ENCODE measurements around the gene CPNE7.
"Not testable (repeated sequence)": the region's sequence is repeated elsewhere in the genome, so short reads cannot be mapped to it uniquely, and the experiment has no call there.

Gene CPNE7

GRCh38 chr16:89583895-89584644 is 8.5 kb downstream of the CPNE7 start:
- no peak for ATAC-seq (ENCODE audit: low read depth)
- no peak overlapping the region for H3K27ac ChIP-seq (ENCODE audit: poor library complexity, severe bottlenecking)
- no peaks in the 10 kb centered on the region for H3K27me3 ChIP-seq (ENCODE audit: insufficient read depth, poor library complexity, severe bottlenecking)
- peak; percentile 73 for DNase-seq (ENCODE audit: low spot score)
- peaks cover 18% of the 10 kb centered on the region for H3K4me1 ChIP-seq (ENCODE audit: insufficient read depth, poor library complexity, severe bottlenecking)
- no peaks in the 10 kb centered on the region for H3K9me3 ChIP-seq (ENCODE audit: severe bottlenecking)
- TF ChIP-seq CTCF (IDR thresholded peaks at IDR 0.05; ENCODE audit: poor library complexity, severe bottlenecking): no peak
- H3K36me3 ChIP-seq (ENCODE audit: low read depth): peaks cover 7% of the 10 kb centered on the region; the same call in 1 of the 2 replicates
- H3K4me3 ChIP-seq (ENCODE audit: severe bottlenecking): no peak overlapping the region

GRCh38 chr16:89584768-89585549 is 9.4 kb downstream of the CPNE7 start:
- ATAC-seq (ENCODE audit: low read depth): no peak
- Histone ChIP-seq H3K4me3 (ENCODE audit: severe bottlenecking) (no peak overlapping the region), H3K27me3 (ENCODE audit: insufficient read depth, poor library complexity, severe bottlenecking) (no peaks in the 10 kb centered on the region), H3K9me3 (ENCODE audit: severe bottlenecking) (no peaks in the 10 kb centered on the region), H3K4me1 (ENCODE audit: insufficient read depth, poor library complexity, severe bottlenecking) (peaks cover 18% of the 10 kb centered on the region), H3K27ac (ENCODE audit: poor library complexity, severe bottlenecking) (no peak overlapping the region), H3K36me3 (ENCODE audit: low read depth) (peaks cover 4% of the 10 kb centered on the region; the same call in 1 of the 2 replicates)
- DNase-seq (ENCODE audit: low spot score): peak; percentile 72
- TF ChIP-seq CTCF (IDR thresholded peaks at IDR 0.05; ENCODE audit: poor library complexity, severe bottlenecking): no peak

- Histone ChIP-seq H3K27me3 (ENCODE audit: insufficient read depth, poor library complexity, severe bottlenecking) (no peaks in the 10 kb centered on the region), H3K27ac (ENCODE audit: poor library complexity, severe bottlenecking) (peak overlapping the region; percentile 12), H3K36me3 (ENCODE audit: low read depth) (peaks cover 4% of the 10 kb centered on the region; the same call in 1 of the 2 replicates), H3K4me3 (ENCODE audit: severe bottlenecking) (no peak overlapping the region), H3K9me3 (ENCODE audit: severe bottlenecking) (no peaks in the 10 kb centered on the region), H3K4me1 (ENCODE audit: insufficient read depth, poor library complexity, severe bottlenecking) (peaks cover 18% of the 10 kb centered on the region)
- no peak for TF ChIP-seq CTCF (IDR thresholded peaks at IDR 0.05; ENCODE audit: poor library complexity, severe bottlenecking)
- DNase-seq (ENCODE audit: low spot score) (peak; percentile 54), ATAC-seq (ENCODE audit: low read depth) (no peak)
Observed at GRCh38 chr16:89586218-89586617, 10.7 kb downstream of the CPNE7 start.

GRCh38 chr16:89586853-89587252 is 11.3 kb downstream of the CPNE7 start:
- Histone ChIP-seq H3K36me3 (ENCODE audit: low read depth) (peaks cover 4% of the 10 kb centered on the region; the same call in 1 of the 2 replicates), H3K4me3 (ENCODE audit: severe bottlenecking) (no peak overlapping the region), H3K4me1 (ENCODE audit: insufficient read depth, poor library complexity, severe bottlenecking) (peaks cover 12% of the 10 kb centered on the region), H3K27me3 (ENCODE audit: insufficient read depth, poor library complexity, severe bottlenecking) (no peaks in the 10 kb centered on the region), H3K27ac (ENCODE audit: poor library complexity, severe bottlenecking) (peak overlapping the region; percentile 12), H3K9me3 (ENCODE audit: severe bottlenecking) (no peaks in the 10 kb centered on the region)
- ATAC-seq (ENCODE audit: low read depth) (0 out of 3 replicates have a peak, but pooled peaks have one; percentile 6), DNase-seq (ENCODE audit: low spot score) (peak; percentile 74)
- TF ChIP-seq CTCF (IDR thresholded peaks at IDR 0.05; ENCODE audit: poor library complexity, severe bottlenecking): no peak

- ATAC-seq (ENCODE audit: low read depth); H3K4me3 ChIP-seq (ENCODE audit: severe bottlenecking); H3K36me3 ChIP-seq (ENCODE audit: low read depth); H3K27ac ChIP-seq (ENCODE audit: poor library complexity, severe bottlenecking); H3K9me3 ChIP-seq (ENCODE audit: severe bottlenecking); H3K27me3 ChIP-seq (ENCODE audit: insufficient read depth, poor library complexity, severe bottlenecking); DNase-seq (ENCODE audit: low spot score); H3K4me1 ChIP-seq (ENCODE audit: insufficient read depth, poor library complexity, severe bottlenecking): not testable (repeated sequence)
Observed at GRCh38 chr16:89587676-89588075, 12.1 kb downstream of the CPNE7 start.
